A549 (cell line): Measurements from ENCODE around the gene ARMC6. TPM values are rescaled to one million over a fixed set of nuclear protein-coding genes. Genes with fewer than 3 reads are reported as not detected.

Experiments used
- ATAC-seq, 2 experiments: fragments of 200-7000 bp in 1 of 2; fragments of >200 bp in 1 of 2; cut with Nextera tagmentation in 1 of 2; cut with Tn5 transposase in 1 of 2; 3 replicates each; pipeline versions ENCODE4 v1.8.0 to v1.9.1; 2018 to 2020; ENCODE audit warnings: mild to moderate bottlenecking in 1 of 2, moderate library complexity in 1 of 2
- CTCF ChIA-PET: fragments of 300-600 bp; sonication (Branson Sonifier 250); formaldehyde crosslinking; extraction: SDS; loops from one replicate; lab custom pipeline; 2021; ENCODE audit warnings: antibody characterized with exemption, inconsistent platforms; lab: Yijun Ruan, JAX
- POLR2A ChIA-PET: fragments of 350-600 bp; formaldehyde crosslinking; extraction: SDS; loops from one replicate; lab custom pipeline; 2021; ENCODE audit warnings: antibody characterized with exemption, inconsistent platforms; lab: Yijun Ruan, JAX
- DNase-seq, 2 experiments: peaks; one replicate each; pipeline versions ENCODE4 v3.0.0 to v3.0.0-alpha.2; 2011 to 2016; ENCODE audit warnings: low read depth in 1 of 2, low spot score in 1 of 2
- FAIRE-seq: peaks from 2 replicates; lab custom pipeline; 2011; peaks lifted over from hg19 to GRCh38; lab: Jason Lieb, UNC
- H3K27ac ChIP-seq, 2 experiments: fragments of >200 bp; sonication (Bioruptor Twin); formaldehyde crosslinking; 3 replicates each; pipeline ENCODE4 v1.5.1; 2016 to 2017
- H3K4me1 ChIP-seq: fragments of >200 bp; sonication (Bioruptor Twin); formaldehyde crosslinking; 3 replicates; pipeline ENCODE4 v1.6.1; 2016
- H3K4me2 ChIP-seq: fragments of >200 bp; sonication (Bioruptor Twin); formaldehyde crosslinking; 3 replicates; pipeline ENCODE4 v1.6.1; 2016
- H3K4me3 ChIP-seq: fragments of >200 bp; sonication (Bioruptor Twin); formaldehyde crosslinking; 3 replicates; pipeline ENCODE4 v1.5.1; 2016
- H3K9me3 ChIP-seq: fragments of >200 bp; sonication (Bioruptor Twin); formaldehyde crosslinking; 3 replicates; pipeline ENCODE4 v1.6.1; 2016
- ATOH8 ChIP-seq: fragments of 250-450 bp; sonication (Bioruptor Pico); IDR thresholded peaks from 2 replicates; pipeline ENCODE4 v1.5.0; 2020; ENCODE audit warnings: low read depth, mild to moderate bottlenecking, moderate library complexity
- BCL3 ChIP-seq: fragments of >200 bp; sonication (Bioruptor Twin); formaldehyde crosslinking; IDR thresholded peaks from 3 replicates; pipeline ENCODE4 v1.6.1; 2016
- BHLHE40 ChIP-seq: IDR thresholded peaks from 2 replicates; pipeline ENCODE4 v1.6.1; 2012; ENCODE audit warnings: low read depth, low read length, inconsistent platforms
- CHD2 ChIP-seq: fragments of 150-350 bp; IDR thresholded peaks from 2 replicates; pipeline ENCODE4 v1.6.1; 2014; ENCODE audit warnings: low read length; ENCODE audit not compliant: partially characterized antibody
- CTCF ChIP-seq: fragments of >200 bp; sonication (Bioruptor Twin); formaldehyde crosslinking; IDR thresholded peaks from 3 replicates; pipeline ENCODE4 v1.5.1; 2016
- EHF ChIP-seq: fragments of 250-450 bp; sonication (Bioruptor Pico); IDR thresholded peaks from 2 replicates; pipeline ENCODE4 v1.5.0; 2020; ENCODE audit warnings: mild to moderate bottlenecking
- EHMT2 ChIP-seq: fragments of 200-600 bp; sonication (generic); IDR thresholded peaks from 2 replicates; pipeline ENCODE4 v1.6.1; 2016; ENCODE audit warnings: antibody characterized with exemption, low read depth, mild to moderate bottlenecking, moderate library complexity
- EP300 ChIP-seq, 2 experiments: fragments of >200 bp; sonication (Bioruptor Twin); formaldehyde crosslinking; IDR thresholded peaks; 2 replicates in 1 of 2; 3 replicates in 1 of 2; pipeline ENCODE4 v1.6.1; 2016 to 2017
- ESRRA ChIP-seq: fragments of 150-350 bp; IDR thresholded peaks from 2 replicates; pipeline ENCODE4 v1.6.1; 2014; ENCODE audit warnings: mild to moderate bottlenecking, low read length, borderline replicate concordance
- FOSB ChIP-seq: fragments of 250-450 bp; sonication (Bioruptor Pico); IDR thresholded peaks from 2 replicates; pipeline ENCODE4 v1.5.0; 2020; ENCODE audit warnings: mild to moderate bottlenecking, moderate library complexity
- HES2 ChIP-seq: fragments of >200 bp; sonication (Bioruptor Twin); formaldehyde crosslinking; IDR thresholded peaks from 2 replicates; pipeline ENCODE4 v1.6.1; 2016
- HEYL ChIP-seq: fragments of 250-450 bp; sonication (Bioruptor Pico); IDR thresholded peaks from 2 replicates; pipeline ENCODE4 v1.8.0; 2021; ENCODE audit warnings: mild to moderate bottlenecking, moderate library complexity
- HOXA7 ChIP-seq: fragments of 250-450 bp; sonication (Bioruptor Pico); IDR thresholded peaks from 2 replicates; pipeline ENCODE4 v1.5.0; 2020; ENCODE audit warnings: mild to moderate bottlenecking, moderate library complexity
- HOXB13 ChIP-seq: fragments of 250-450 bp; sonication (Bioruptor Pico); IDR thresholded peaks from 2 replicates; pipeline ENCODE4 v1.5.0; 2020; ENCODE audit warnings: low read depth, mild to moderate bottlenecking, moderate library complexity
- JUN ChIP-seq, 2 experiments: fragments of >200 bp; sonication (Bioruptor Twin); formaldehyde crosslinking; IDR thresholded peaks; 2 replicates in 1 of 2; 3 replicates in 1 of 2; pipeline ENCODE4 v1.6.1; 2016 to 2017
- KDM5A ChIP-seq: fragments of 200-600 bp; sonication (generic); IDR thresholded peaks from 2 replicates; pipeline ENCODE4 v1.6.1; 2016; ENCODE audit warnings: antibody characterized with exemption, mild to moderate bottlenecking
- NPAS2 ChIP-seq: fragments of 250-450 bp; sonication (Bioruptor Pico); IDR thresholded peaks from 2 replicates; pipeline ENCODE4 v1.8.0; 2022; ENCODE audit warnings: mild to moderate bottlenecking, moderate library complexity, borderline replicate concordance
- POLR2A ChIP-seq: IDR thresholded peaks from 2 replicates; pipeline ENCODE4 v1.6.1; 2012; ENCODE audit warnings: mild to moderate bottlenecking, low read length
- POLR2AphosphoS2 ChIP-seq: conservative IDR thresholded peaks from 2 replicates; pipeline ENCODE4 v1.6.1; 2012; ENCODE audit warnings: low read length, improper control_type of control experiment, inconsistent platforms
- RAD21 ChIP-seq, 2 experiments: fragments of >200 bp in 1 of 2; sonication (Bioruptor Twin) in 1 of 2; formaldehyde crosslinking in 1 of 2; IDR thresholded peaks in 1 of 2; conservative IDR thresholded peaks in 1 of 2; 2 replicates in 1 of 2; 3 replicates in 1 of 2; pipeline ENCODE4 v1.6.1; 2012 to 2018; ENCODE audit warnings: inconsistent platforms in 1 of 2
- RARB ChIP-seq: fragments of 250-450 bp; sonication (Bioruptor Pico); IDR thresholded peaks from 2 replicates; pipeline ENCODE4 v1.8.0; 2021; ENCODE audit warnings: mild to moderate bottlenecking, moderate library complexity
- ZC3H11A ChIP-seq: fragments of 450-650 bp; IDR thresholded peaks from 2 replicates; pipeline ENCODE4 v1.6.1; 2014; ENCODE audit warnings: antibody characterized with exemption, mild to moderate bottlenecking
- ZSCAN20 ChIP-seq: fragments of 250-450 bp; sonication (Bioruptor Pico); IDR thresholded peaks from 2 replicates; pipeline ENCODE4 v1.8.0; 2022; ENCODE audit warnings: mild to moderate bottlenecking, moderate library complexity
- WGBS: methylation state at CpG from one replicate; pipeline ENCODE4 v1.1.6; 2017; ENCODE audit errors: missing lambda C conversion rate; 5-methylcytosine and 5-hydroxymethylcytosine counted together
- polyA plus RNA-seq, 4 experiments: library from polyadenylated mRNA; depleted of rRNA in 3 of 4; stranded (reverse); fragments of >200 nt; fragmentation: RNase III in 1 of 4; extraction: RNeasy Plus Mini Kit Qiagen cat#74134 plus additional on column Dnase treatment in 1 of 4; gene quantifications; 2 replicates in 3 of 4; 3 replicates in 1 of 4; pipeline ENCODE4 v1.2.3, GENCODE V29; 2011 to 2017

The ARMC6 gene
- polyA plus RNA-seq, 2 of the 4 experiments (the other 2 are of a cell fraction): 18.2 to 27.6 TPM

GRCh38 chr19:19025861-19026260 is 7.5 kb upstream of the ARMC6 start:
- H3K27ac ChIP-seq: no peak overlapping the region
- DNase-seq (no peak), FAIRE-seq (no peak), ATAC-seq (no peak)
- ChIA-PET POLR2A (no interaction called here), CTCF (interaction anchor here (0.6 kb wide), 1 partner anchor 343 kb away, joined by 4 read pairs; no protein-coding TSS in a partner anchor)
- peaks cover 6% of the 10 kb centered on the region; the same call in 1 of the 3 replicates for H3K4me1 ChIP-seq
- 96% methylated on average over 11 of the region's 11 CpGs for WGBS
- H3K4me2 ChIP-seq: no peak overlapping the region
- TF ChIP-seq JUN (IDR thresholded peaks at IDR 0.05) (no peak), CTCF (no peak), ZC3H11A (no peak), RARB (CRISPR knock-in tag) (no peak), ESRRA (no peak), BCL3 (no peak), EHMT2 (no peak)
- H3K4me3 ChIP-seq: no peak overlapping the region
- no peaks in the 10 kb centered on the region for H3K9me3 ChIP-seq

- no peaks in the 10 kb centered on the region for H3K9me3 ChIP-seq
- ChIA-PET POLR2A (no interaction called here), CTCF (interaction anchor here (0.8 to 1.1 kb wide), 2 partner anchors 16 to 31 kb away, joined by 4 to 5 read pairs; no protein-coding TSS in a partner anchor)
- H3K4me2 ChIP-seq: no peak overlapping the region
- H3K27ac ChIP-seq: no peak overlapping the region
- ATAC-seq (peak in 1 of 2 experiments; percentile 71; a peak in 3 of 6 replicates), DNase-seq (peak in 1 of 2 experiments; percentile 20), FAIRE-seq (no peak)
- H3K4me1 ChIP-seq: peaks cover 2% of the 10 kb centered on the region; the same call in 1 of the 3 replicates
- no peak for TF ChIP-seq EHF (CRISPR knock-in tag)
- TF ChIP-seq RAD21 (conservative IDR thresholded peaks at IDR 0.05 in 1 of 2, IDR thresholded peaks at IDR 0.05 in 1 of 2): peak in 1 of 2 experiments; percentile 4; a peak in 1 of 5 replicates
- 0 out of 3 replicates have a peak, but pooled peaks have one; percentile 6 for TF ChIP-seq CTCF
- WGBS: 82% methylated on average over 9 of the region's 10 CpGs
- no peak overlapping the region for H3K4me3 ChIP-seq
Observed at GRCh38 chr19:19026299-19026971, 7.0 kb upstream of the ARMC6 start.

- no peak for ATAC-seq
- CTCF ChIA-PET: interaction anchor here (1.1 kb wide), 1 partner anchor 32 kb away, joined by 5 read pairs; no protein-coding TSS in a partner anchor
- 94% methylated on average over 4 of the region's 4 CpGs for WGBS
- no peak for FAIRE-seq
- Histone ChIP-seq H3K4me1 (peaks cover 6% of the 10 kb centered on the region; the same call in 1 of the 3 replicates), H3K4me3 (no peak overlapping the region), H3K27ac (no peak overlapping the region), H3K4me2 (no peak overlapping the region), H3K9me3 (no peaks in the 10 kb centered on the region)
- DNase-seq: no peak
- POLR2A ChIA-PET: no interaction called here
- TF ChIP-seq POLR2A (no peak), KDM5A (no peak), ZSCAN20 (CRISPR knock-in tag) (no peak), CHD2 (no peak), ATOH8 (no peak), EP300 (IDR thresholded peaks at IDR 0.05) (no peak), NPAS2 (no peak), HOXA7 (CRISPR knock-in tag) (no peak), HEYL (CRISPR knock-in tag) (no peak), HOXB13 (no peak), ESRRA (no peak), HES2 (no peak), FOSB (CRISPR knock-in tag) (no peak), POLR2AphosphoS2 (no peak), BHLHE40 (no peak), CTCF (no peak)
Observed at GRCh38 chr19:19027228-19027627, 6.2 kb upstream of the ARMC6 start.
